ENCODE data around the gene CAVIN3. TPM values are rescaled to one million over a fixed set of nuclear protein-coding genes. Genes with fewer than 3 reads are reported as not detected.

Gene CAVIN3
- total and polyA plus RNA-seq, 2 of the 8 experiments (the other 6 are each of a cell fraction or from before 2014, with no cell fraction given), result 17.7 to 26.4 TPM

DNA sequence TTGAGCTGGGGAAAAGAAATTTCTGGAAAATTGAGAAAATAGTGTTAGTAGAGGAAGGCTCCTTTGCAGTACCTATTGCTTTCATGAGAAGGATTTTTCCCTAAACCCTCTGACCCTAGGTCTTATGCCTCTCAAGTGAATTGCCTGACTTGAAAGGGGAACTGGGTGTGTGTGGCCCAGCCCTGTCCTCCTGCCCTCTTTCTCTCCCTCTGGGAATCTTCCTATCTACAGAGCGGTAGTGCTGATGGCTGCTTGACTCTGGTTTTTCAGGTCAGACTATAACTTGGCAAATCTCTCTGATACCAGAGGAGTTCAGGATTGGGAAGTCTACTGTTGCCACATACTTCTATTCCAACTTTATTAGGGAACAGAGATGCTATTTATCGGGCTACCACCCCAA is 19.2 kb downstream of the CAVIN3 start:
- POLR2A ChIA-PET (ENCODE audit: partially characterized antibody), result no interaction called here
- no peak for FAIRE-seq
- TF ChIP-seq BCL11A (IDR thresholded peaks at IDR 0.05; ENCODE audit: low read depth in 2 of 2, low read length in 2 of 2) (no peak), SAP30 (IDR thresholded peaks at IDR 0.05; ENCODE audit: insufficient read depth, insufficient replicate concordance, low read length) (no peak), YY1 (IDR thresholded peaks at IDR 0.05; ENCODE audit: low read depth, low read length) (no peak), TAF7 (optimal IDR thresholded peaks at IDR 0.05; ENCODE audit: borderline replicate concordance, low read depth, low read length) (no peak), FOSL1 (IDR thresholded peaks at IDR 0.05; ENCODE audit: insufficient read depth, low read depth, low read length) (no peak), KDM1A (IDR thresholded peaks at IDR 0.05; ENCODE audit: borderline replicate concordance, low read length) (no peak), SIX5 (IDR thresholded peaks at IDR 0.05; ENCODE audit: low read depth, low read length) (no peak), RFX5 (IDR thresholded peaks at IDR 0.05; ENCODE audit: borderline replicate concordance, low read depth, low read length) (no peak), RXRA (IDR thresholded peaks at IDR 0.05; ENCODE audit: insufficient read depth, low read depth, low read length) (no peak), EP300 (IDR thresholded peaks at IDR 0.05; ENCODE audit: borderline replicate concordance in 1 of 2, low read depth in 2 of 2, low read length in 2 of 2) (no peak), TAF1 (IDR thresholded peaks at IDR 0.05; ENCODE audit: low read depth, low read length) (no peak), TBP (IDR thresholded peaks at IDR 0.05; ENCODE audit: low read depth, low read length) (no peak), TEAD4 (IDR thresholded peaks at IDR 0.05; ENCODE audit: low read depth, low read length) (no peak)

More for the DNA sequence above, 19.2 kb downstream of the CAVIN3 start:
- no peaks in the 10 kb centered on the region for H3K9me3 ChIP-seq (ENCODE audit: insufficient read depth in 2 of 2, low read depth in 1 of 2, low read length in 1 of 2)
- no peak overlapping the region for H3K9ac ChIP-seq (replicated peaks in 1 of 4; ENCODE audit: extremely low read depth in 1 of 4, low read depth in 3 of 4, low read length in 3 of 4)
- 74% methylated on average over 2 of the region's 2 CpGs; no CpG with 5 or more reads in 1 of the 2 experiments for WGBS, 2 experiments (ENCODE audit: extremely low coverage in 1 of 2, insufficient coverage in 1 of 2, insufficient read length in 1 of 2, insufficient replicate concordance in 2 of 2, low coverage in 1 of 2, low lambda C conversion rate in 2 of 2, missing lambda C conversion rate in 1 of 2)
- CTCF ChIA-PET (ENCODE audit: partially characterized antibody), result interaction anchor here (3.0 to 9.5 kb wide), 7 partner anchors 16 to 62 kb away, joined by 11 to 166 read pairs (median 24); partner anchors contain the start of genes CAVIN3 and CCKBR
- H3K27ac ChIP-seq (ENCODE audit: low read depth, low read length), result no peak overlapping the region
- no peak overlapping the region for H4K91ac ChIP-seq (replicated peaks; ENCODE audit: insufficient read length, low read length)
- H2AFZ ChIP-seq (ENCODE audit: low read length), result no peak overlapping the region
- H3K56ac ChIP-seq (replicated peaks; ENCODE audit: insufficient read length, low read depth, low read length), result no peak overlapping the region
- H2BK5ac ChIP-seq (ENCODE audit: low read depth, low read length), result no peak overlapping the region
- no peak overlapping the region for H2BK12ac ChIP-seq (ENCODE audit: low read depth, low read length)
- no peak overlapping the region for H3K4me3 ChIP-seq (ENCODE audit: extremely low read depth in 1 of 4, insufficient read depth in 2 of 4, low read depth in 3 of 4, low read length in 4 of 4)
- H4K8ac ChIP-seq (ENCODE audit: extremely low read depth, insufficient read depth, low read length), result no peak overlapping the region
- no peak for DNase-seq (ENCODE audit: low read depth in 1 of 2, low spot score in 2 of 2)
- no peak overlapping the region for H2BK15ac ChIP-seq (ENCODE audit: low read length)
- no peak overlapping the region for H4K5ac ChIP-seq (ENCODE audit: insufficient read length, low read depth, low read length)
- no peaks in the 10 kb centered on the region for H3K79me2 ChIP-seq (ENCODE audit: control insufficient read depth in 1 of 2, insufficient read depth in 2 of 2, low read length in 2 of 2)
- no peak overlapping the region for H2BK120ac ChIP-seq (replicated peaks; ENCODE audit: low read depth, low read length)
- no peaks in the 10 kb centered on the region for H3K23me2 ChIP-seq (ENCODE audit: low read depth, low read length)
- H3K4me1 ChIP-seq (replicated peaks in 1 of 4; ENCODE audit: control insufficient read depth in 3 of 4, insufficient read depth in 4 of 4, low read length in 3 of 4), result peaks cover 2 to 9% (median 4%) of the 10 kb centered on the region in 4 experiments; a peak in 5 of 7 replicates
- H3K23ac ChIP-seq (ENCODE audit: insufficient read length), result no peak overlapping the region
- H3K4me2 ChIP-seq (ENCODE audit: insufficient read depth in 1 of 2, low read depth in 2 of 2, low read length in 2 of 2), result no peak overlapping the region
- H3K79me1 ChIP-seq (ENCODE audit: low read depth, low read length), result no peaks in the 10 kb centered on the region
- no peak overlapping the region for H3K18ac ChIP-seq (ENCODE audit: extremely low read depth, low read length)
- H3K36me3 ChIP-seq (ENCODE audit: control insufficient read depth in 2 of 4, insufficient read depth in 4 of 4, low read length in 3 of 4), result no peaks in the 10 kb centered on the region
- no peak overlapping the region for H3K4ac ChIP-seq (replicated peaks; ENCODE audit: insufficient read length, low read depth, low read length)
- H2AK5ac ChIP-seq (ENCODE audit: low read depth, low read length), result no peak overlapping the region
- H4K20me1 ChIP-seq (replicated peaks in 1 of 2; ENCODE audit: control insufficient read depth in 1 of 2, insufficient read depth in 2 of 2, low read length in 2 of 2), result no peaks in the 10 kb centered on the region
- H3K14ac ChIP-seq (ENCODE audit: insufficient read length), result no peak overlapping the region
- H2BK20ac ChIP-seq (ENCODE audit: low read length), result no peak overlapping the region; the same call in 1 of the 2 replicates
- no peaks in the 10 kb centered on the region; a peak in 1 of 7 replicates for H3K27me3 ChIP-seq (replicated peaks in 1 of 4; ENCODE audit: control insufficient read depth in 3 of 4, extremely low read depth in 1 of 4, insufficient read depth in 3 of 4, low read length in 3 of 4)

Measured in H1 (cell line).